Measurements from ENCODE around the gene TMEM184A. TPM values are rescaled to one million over a fixed set of nuclear protein-coding genes. Genes with fewer than 3 reads are reported as not detected.

The TMEM184A gene
- total RNA-seq, 1 experiment from 2014 or later: 16.5 TPM

- Mint-ChIP-seq H3K36me3 (ENCODE audit: insufficient read depth, unreplicated experiment) (peaks cover 6% of the 10 kb centered on the region), H3K4me1 (ENCODE audit: low read depth, unreplicated experiment) (no peaks in the 10 kb centered on the region), H3K4me3 (ENCODE audit: unreplicated experiment) (no peak overlapping the region), H3K27ac (ENCODE audit: unreplicated experiment) (no peak overlapping the region), H3K27me3 (ENCODE audit: insufficient read depth, unreplicated experiment) (no peaks in the 10 kb centered on the region), H3K9me3 (ENCODE audit: unreplicated experiment) (no peaks in the 10 kb centered on the region)
- Histone ChIP-seq H3K9me3 (no peaks in the 10 kb centered on the region; the same call in 1 of the 2 replicates), H3K27me3 (replicated peaks; ENCODE audit: control insufficient read depth, insufficient read depth, low read length) (no peaks in the 10 kb centered on the region), H3K4me3 (ENCODE audit: low read depth, low read length) (no peak overlapping the region), H3K36me3 (ENCODE audit: control insufficient read depth, insufficient read depth, low read length) (no peaks in the 10 kb centered on the region), H3K4me1 (no peaks in the 10 kb centered on the region)
- ChIA-PET POLR2A (no interaction called here), CTCF (no interaction called here)
- no peak for DNase-seq
- TF ChIP-seq CTCF (IDR thresholded peaks at IDR 0.05; ENCODE audit: insufficient read depth in 1 of 2, low read depth in 1 of 2, low read length in 1 of 2, severe bottlenecking in 1 of 2, unreplicated experiment in 1 of 2): no peak
- intact Hi-C loops (cut with micrococcal nuclease; ENCODE audit: unreplicated experiment): no loop called here
- no TSS peak for BruUV-seq (replicated peaks)
These were observed 41.6 kb downstream of the TMEM184A start for GRCh38 chr7:1514407-1514806.

GRCh38 chr7:1513657-1514095 lies 42.3 kb downstream of the TMEM184A start:
- BruUV-seq (replicated peaks): no TSS peak
- Histone ChIP-seq H3K4me1 (no peaks in the 10 kb centered on the region), H3K27me3 (replicated peaks; ENCODE audit: control insufficient read depth, insufficient read depth, low read length) (no peaks in the 10 kb centered on the region), H3K4me3 (ENCODE audit: low read depth, low read length) (no peak overlapping the region), H3K36me3 (ENCODE audit: control insufficient read depth, insufficient read depth, low read length) (no peaks in the 10 kb centered on the region), H3K9me3 (no peaks in the 10 kb centered on the region)
- no peak overlapping the region for H3K4me3 Mint-ChIP-seq (ENCODE audit: unreplicated experiment)
- no peak for TF ChIP-seq CTCF (IDR thresholded peaks at IDR 0.05; ENCODE audit: insufficient read depth in 1 of 2, low read depth in 1 of 2, low read length in 1 of 2, severe bottlenecking in 1 of 2, unreplicated experiment in 1 of 2)
- ChIA-PET CTCF (interaction anchor here (0.6 kb wide), 1 partner anchor 528 kb away, joined by 8 read pairs; no protein-coding TSS in a partner anchor), POLR2A (no interaction called here)
- H3K27me3 Mint-ChIP-seq (ENCODE audit: insufficient read depth, unreplicated experiment): no peaks in the 10 kb centered on the region
- H3K9me3 Mint-ChIP-seq (ENCODE audit: unreplicated experiment): no peaks in the 10 kb centered on the region
- H3K4me1 Mint-ChIP-seq (ENCODE audit: low read depth, unreplicated experiment): no peaks in the 10 kb centered on the region
- peaks cover 6% of the 10 kb centered on the region for H3K36me3 Mint-ChIP-seq (ENCODE audit: insufficient read depth, unreplicated experiment)
- DNase-seq: no peak
- intact Hi-C loops (cut with micrococcal nuclease; ENCODE audit: unreplicated experiment): no loop called here
- H3K27ac Mint-ChIP-seq (ENCODE audit: unreplicated experiment): no peak overlapping the region

GRCh38 chr7:1512781-1513656 lies 43.0 kb downstream of the TMEM184A start:
- ChIA-PET CTCF (interaction anchor here (0.6 kb wide), 1 partner anchor 528 kb away, joined by 8 read pairs; no protein-coding TSS in a partner anchor), POLR2A (no interaction called here)
- BruUV-seq (replicated peaks): no TSS peak
- no peaks in the 10 kb centered on the region for H3K4me1 Mint-ChIP-seq (ENCODE audit: low read depth, unreplicated experiment)
- Histone ChIP-seq H3K4me3 (ENCODE audit: low read depth, low read length) (no peak overlapping the region), H3K9me3 (no peaks in the 10 kb centered on the region), H3K36me3 (ENCODE audit: control insufficient read depth, insufficient read depth, low read length) (no peaks in the 10 kb centered on the region), H3K27me3 (replicated peaks; ENCODE audit: control insufficient read depth, insufficient read depth, low read length) (no peaks in the 10 kb centered on the region), H3K4me1 (no peaks in the 10 kb centered on the region)
- peak in 1 of 2 experiments; percentile 32 for DNase-seq
- TF ChIP-seq CTCF (IDR thresholded peaks at IDR 0.05; ENCODE audit: insufficient read depth in 1 of 2, low read depth in 1 of 2, low read length in 1 of 2, severe bottlenecking in 1 of 2, unreplicated experiment in 1 of 2): no peak
- no peaks in the 10 kb centered on the region for H3K27me3 Mint-ChIP-seq (ENCODE audit: insufficient read depth, unreplicated experiment)
- no peak overlapping the region for H3K4me3 Mint-ChIP-seq (ENCODE audit: unreplicated experiment)
- H3K9me3 Mint-ChIP-seq (ENCODE audit: unreplicated experiment): no peaks in the 10 kb centered on the region
- H3K36me3 Mint-ChIP-seq (ENCODE audit: insufficient read depth, unreplicated experiment): peaks cover 6% of the 10 kb centered on the region
- no peak overlapping the region for H3K27ac Mint-ChIP-seq (ENCODE audit: unreplicated experiment)
- intact Hi-C loops (cut with micrococcal nuclease; ENCODE audit: unreplicated experiment): no loop called here

Data from Caco-2 (cell line).